Left renal cortex interstitium (tissue), 4 donors: ENCODE data around the gene LSS. TPM values are rescaled to one million over a fixed set of nuclear protein-coding genes. Genes with fewer than 3 reads are reported as not detected.
"Not testable (repeated sequence)": the region's sequence is repeated elsewhere in the genome, so short reads cannot be mapped to it uniquely, and the experiment has no call there.

Experiments used
- DNase-seq, 4 donors: peaks; one replicate each; pipeline ENCODE4 v3.0.0-alpha.2; 2013; ENCODE audit warnings: low read depth in 4 of 4, low spot score in 2 of 4, missing footprints in 1 of 4
- polyA plus RNA-seq, 4 donors: library from polyadenylated mRNA; unstranded; fragments of 120-200 nt; gene quantifications; one replicate each; pipeline ENCODE4 v1.2.1, GENCODE V29; 2013; ENCODE audit not compliant: insufficient read length in 4 of 4

LSS gene
- polyA plus RNA-seq, 4 donors, result 24.6 to 57.0 (median 41.4) TPM

DNA sequence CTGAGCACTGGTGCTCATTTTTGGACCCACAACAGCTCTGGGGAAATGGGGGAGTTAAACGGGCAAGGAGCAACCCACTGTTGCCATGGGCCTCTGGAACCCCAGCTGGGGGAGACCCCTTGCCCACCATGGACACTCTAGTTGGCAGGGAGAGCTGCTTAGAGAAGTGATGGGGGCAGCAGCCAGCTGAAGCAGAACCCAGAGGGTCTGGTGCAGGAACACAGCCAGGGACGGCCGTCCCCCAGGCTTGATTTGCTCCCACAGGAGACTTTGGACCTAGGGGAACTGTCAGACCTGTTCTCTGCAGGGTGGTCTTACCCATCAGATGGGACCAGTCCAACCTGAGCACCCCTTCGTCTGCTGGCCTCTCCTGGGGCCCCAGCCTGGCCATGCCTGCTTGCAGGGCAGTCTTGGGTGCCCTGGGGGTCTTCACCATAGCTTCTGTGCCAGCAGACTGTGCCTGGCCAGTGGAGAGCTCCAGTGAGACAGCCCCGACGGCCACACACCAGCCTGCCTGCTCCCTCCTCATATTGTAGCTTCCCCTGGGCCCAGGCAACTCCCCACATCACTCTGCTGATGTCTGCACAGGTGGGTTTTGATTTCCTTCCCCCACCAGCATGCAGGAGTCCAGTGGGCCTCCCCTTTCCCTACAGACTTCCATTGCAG, 55.6 kb downstream of the LSS start:
- no peak for DNase-seq

- DNase-seq, result no peak
Measured at GRCh38 chr21:46171996-46172862, 56.3 kb downstream of the LSS start.

DNA sequence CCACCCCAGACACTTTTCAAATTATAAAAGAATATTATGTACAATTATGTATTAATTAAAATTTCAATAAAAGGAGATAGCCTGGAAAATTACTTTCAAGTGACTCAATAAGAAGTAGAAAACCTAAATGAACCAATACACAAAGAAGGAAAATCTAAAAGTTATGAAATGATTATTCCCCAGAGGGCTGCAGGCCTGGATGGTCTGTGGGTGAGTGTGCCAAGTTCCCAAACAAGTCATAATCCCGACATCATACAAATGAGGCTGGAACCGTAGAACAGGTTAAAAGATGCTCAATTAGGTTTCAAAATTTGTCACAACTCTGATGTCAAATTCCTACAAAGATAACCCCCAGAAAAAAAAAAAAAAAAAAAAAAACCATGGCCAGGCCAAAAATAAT, 57.0 kb downstream of the LSS start:
- DNase-seq, result no peak

- not testable (repeated sequence) for DNase-seq
Measured at GRCh38 chr21:46170436-46171193, 58.0 kb downstream of the LSS start.

GRCh38 chr21:46168659-46169386, 59.8 kb downstream of the LSS start:
- DNase-seq, result no peak

- DNase-seq, result no peak
Measured at GRCh38 chr21:46168238-46168637, 60.3 kb downstream of the LSS start.

GRCh38 chr21:46165098-46165497, 63.5 kb downstream of the LSS start:
- DNase-seq, result no peak

DNA sequence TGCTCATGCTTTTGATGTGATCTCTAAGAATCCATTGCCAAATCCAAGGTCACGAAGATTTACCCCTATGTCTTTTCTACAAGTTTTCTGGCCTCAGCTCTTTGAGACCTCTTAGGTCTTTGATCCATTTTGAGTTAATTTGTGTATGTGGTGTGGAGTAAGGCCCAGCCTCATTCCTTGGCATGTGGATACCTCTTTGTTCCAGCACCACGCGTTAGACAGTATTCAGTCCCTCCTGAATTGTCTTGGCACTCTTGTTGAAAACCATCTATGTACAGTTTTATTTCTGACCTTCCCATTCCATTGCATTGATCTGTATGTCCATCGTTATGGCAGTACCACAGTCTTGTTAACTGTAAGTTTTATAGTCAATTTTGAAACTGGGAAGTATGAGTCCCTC, 65.2 kb downstream of the LSS start:
- no peak for DNase-seq

DNA sequence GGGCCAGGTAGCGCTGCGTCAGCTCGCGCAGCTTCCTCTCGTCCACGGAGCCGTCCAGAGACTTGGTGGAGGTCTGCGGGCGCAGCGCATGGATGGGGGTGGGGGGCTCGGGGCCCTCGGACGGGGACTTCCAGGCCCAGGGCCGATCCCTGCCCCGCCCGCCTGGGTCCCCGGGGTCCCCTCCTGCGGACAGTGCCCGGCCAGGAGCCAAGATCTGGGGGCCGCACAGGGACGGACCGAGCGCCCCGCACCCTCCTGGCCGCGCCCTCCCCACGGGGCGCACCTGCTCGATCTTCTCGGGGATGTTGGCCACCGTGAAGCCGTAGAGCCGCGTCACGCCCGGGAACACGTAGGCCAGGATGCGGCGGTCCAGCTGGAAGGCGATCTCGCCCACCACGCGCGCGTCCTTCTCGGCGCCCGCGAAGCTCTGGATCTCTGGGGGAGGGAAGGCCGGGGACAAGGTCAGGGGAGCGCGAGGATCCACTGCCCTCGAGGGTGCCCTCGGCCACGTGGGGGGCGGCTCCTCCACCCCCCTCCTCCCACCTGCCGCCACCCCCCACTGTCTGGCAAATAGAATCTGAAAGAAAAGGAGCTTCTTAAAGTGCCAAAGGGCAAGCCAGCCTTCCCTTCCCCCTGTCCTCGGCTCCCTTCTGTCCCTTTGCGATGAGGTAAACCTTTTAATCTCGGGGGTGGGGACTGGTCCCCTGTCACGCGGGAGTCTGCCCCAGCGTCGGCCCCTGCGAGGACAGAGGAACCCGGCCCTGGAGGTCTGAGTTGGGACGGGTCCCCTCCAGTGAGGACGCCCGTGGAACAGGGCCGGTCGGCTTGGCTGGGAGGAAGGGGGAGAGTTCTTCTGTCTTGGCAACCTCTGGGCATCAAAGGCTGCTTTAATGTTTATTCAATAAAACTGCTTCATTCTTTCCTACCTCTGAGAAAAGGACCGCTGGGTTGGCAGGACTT, 66.7 kb downstream of the LSS start:
- DNase-seq, result no peak

DNA sequence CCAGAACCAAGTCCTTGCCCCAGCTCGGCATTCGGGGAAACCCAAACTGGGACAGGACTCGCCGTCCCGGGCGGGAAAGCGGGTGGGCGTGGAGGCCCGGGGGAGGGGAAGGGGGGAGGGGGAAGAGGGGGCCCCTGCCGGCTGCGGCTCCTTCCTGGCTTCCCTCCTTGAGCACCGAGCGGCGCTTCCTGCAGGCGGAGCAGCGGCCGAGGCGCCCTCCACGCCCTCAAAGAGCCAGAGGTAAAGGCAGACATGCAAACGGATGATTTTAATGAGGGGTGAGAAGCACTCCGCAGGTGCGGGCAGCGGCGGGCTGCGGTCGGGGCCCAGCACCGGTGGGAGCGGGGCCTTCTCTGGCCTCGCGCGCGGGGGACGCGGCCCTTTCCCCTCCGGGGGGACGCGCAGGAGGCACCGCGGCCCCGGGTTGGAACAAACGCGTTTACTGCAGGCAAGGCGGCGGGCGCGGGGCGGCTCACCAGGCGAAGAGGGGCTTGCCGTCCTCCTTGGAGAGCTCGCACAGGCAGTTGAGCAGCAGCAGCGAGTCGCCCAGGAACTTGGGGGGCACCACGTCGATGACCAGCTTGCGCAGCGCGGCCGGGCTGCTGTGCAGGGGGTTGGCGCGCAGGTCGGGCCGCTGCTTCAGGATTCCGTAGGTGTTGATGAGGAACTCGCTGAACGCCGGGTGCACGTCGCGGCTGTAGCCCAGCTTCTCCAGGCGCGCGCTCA, 67.5 kb downstream of the LSS start:
- DNase-seq, result no peak

DNA sequence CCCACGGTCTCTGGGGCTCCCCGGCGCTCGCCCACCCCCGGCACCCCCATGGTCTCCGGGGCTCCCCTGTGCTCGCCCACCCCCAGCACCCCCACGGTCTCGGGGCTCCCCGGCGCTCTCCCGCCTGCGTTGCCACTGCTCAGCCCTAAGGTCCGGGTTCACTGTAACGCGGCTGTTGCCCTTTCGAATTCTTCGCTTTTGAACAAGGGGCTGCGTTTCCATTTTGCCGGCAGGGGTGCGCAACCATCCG, 68.0 kb downstream of the LSS start:
- DNase-seq, result no peak

- no peak for DNase-seq
Measured at GRCh38 chr21:46159841-46160656, 68.5 kb downstream of the LSS start.

DNA sequence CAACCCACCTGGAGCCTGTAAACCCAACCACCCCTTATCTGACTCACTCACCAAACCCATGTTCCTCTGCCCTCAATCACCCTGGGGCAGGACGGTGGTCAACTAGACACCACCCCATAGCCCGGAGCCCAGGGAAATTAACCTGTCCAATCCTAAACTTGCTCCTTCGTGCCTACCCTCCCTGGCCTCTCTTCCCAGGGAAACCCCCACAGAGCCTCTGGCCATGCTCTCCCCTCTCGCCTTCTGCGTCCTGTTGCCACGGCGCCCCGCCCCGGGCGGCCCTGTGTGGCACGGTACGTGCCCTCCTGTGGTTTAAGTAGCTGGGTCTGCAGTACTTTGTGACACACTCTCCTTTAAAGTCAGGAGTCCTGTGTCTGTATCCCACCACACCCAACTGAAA, 69.2 kb downstream of the LSS start:
- no peak for DNase-seq

DNA sequence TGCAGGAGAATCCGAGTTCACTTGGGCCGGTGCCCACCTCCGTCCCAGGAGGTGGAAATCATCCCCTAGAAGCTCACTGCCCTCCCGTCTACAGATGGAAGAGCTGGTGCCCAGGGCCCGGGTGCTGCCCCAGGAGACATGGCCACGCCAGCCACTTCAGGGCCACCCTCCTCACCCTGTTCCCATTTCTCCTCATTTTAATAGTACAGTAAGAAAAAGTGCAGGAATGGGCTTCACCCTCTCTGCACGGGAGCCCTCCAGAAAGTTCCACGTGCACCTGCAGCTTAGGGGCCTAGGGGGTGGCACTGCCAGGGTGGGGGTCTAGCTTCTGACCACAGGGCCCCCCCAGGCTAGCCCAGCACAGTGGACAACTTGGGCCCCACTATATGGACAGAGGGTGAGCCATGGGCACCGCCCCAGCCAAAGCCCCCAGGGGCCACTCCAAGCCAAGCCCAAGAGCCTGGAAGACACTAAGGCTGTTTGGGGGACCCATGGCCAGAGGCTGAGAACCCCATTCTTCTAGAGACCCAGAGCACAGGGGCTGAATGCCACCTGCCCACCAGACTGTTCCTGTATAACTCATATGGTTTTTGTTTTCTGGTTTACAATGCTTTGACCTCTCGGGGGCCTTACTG, 69.8 kb downstream of the LSS start:
- DNase-seq, result no peak

DNA sequence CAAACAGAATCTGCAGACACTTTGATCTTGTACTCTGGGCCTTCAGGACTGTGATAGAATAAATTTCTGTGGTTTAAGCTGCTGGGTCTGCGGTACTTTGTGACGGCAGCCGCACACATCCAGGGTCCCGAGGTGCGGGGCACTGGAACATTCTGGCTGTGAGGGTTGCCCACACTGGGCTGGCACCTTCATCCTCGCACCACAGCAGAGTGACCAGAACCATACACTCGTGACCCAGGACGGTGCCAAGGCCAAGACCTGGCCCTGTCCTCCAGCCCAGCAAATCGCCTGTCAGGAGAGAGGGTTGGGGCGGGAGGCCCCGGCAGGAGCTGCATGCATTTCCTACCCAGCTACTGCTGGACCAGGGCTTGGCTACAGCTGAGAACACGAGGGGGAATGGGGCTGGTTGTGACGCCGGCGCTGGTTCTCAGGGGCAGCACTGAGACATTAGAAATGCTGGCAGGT, 70.6 kb downstream of the LSS start:
- DNase-seq, result no peak

- DNase-seq, result no peak
Measured at GRCh38 chr21:46157396-46157986, 71.1 kb downstream of the LSS start.

DNA sequence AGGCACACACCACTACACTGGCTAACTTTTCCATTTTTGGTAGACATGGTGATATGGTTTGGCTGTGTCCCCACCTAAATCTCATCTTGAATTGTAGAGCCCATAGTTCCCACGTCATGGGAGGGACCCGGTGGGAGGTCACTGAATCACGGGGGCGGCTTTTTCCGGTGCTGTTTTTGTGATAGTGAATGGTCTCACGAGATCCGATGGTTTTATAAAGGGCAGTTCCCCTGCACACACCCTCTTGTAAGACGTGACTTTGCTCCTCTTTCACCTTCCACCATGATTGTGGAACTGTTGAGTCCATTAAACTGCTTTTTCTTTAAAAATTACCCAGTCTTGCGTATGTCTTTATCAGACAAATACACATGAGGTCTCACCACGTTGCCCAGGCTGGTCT, 71.9 kb downstream of the LSS start:
- DNase-seq, result no peak

DNA sequence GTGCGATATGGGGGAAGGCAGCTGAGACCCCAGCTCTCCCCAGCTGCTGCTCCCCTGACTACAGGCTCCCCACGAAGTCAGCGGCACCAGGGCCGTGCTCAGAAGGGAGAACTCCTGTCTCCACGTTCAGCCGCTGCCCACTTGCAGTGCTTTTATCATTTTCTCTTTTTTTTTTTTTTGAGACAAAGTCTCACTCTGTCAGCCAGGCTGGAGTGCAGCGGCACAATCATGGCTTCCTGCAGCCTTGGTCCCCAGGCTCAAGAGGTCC, 72.3 kb downstream of the LSS start:
- DNase-seq, result no peak
